ENCODE data around the gene USP44.

DNA sequence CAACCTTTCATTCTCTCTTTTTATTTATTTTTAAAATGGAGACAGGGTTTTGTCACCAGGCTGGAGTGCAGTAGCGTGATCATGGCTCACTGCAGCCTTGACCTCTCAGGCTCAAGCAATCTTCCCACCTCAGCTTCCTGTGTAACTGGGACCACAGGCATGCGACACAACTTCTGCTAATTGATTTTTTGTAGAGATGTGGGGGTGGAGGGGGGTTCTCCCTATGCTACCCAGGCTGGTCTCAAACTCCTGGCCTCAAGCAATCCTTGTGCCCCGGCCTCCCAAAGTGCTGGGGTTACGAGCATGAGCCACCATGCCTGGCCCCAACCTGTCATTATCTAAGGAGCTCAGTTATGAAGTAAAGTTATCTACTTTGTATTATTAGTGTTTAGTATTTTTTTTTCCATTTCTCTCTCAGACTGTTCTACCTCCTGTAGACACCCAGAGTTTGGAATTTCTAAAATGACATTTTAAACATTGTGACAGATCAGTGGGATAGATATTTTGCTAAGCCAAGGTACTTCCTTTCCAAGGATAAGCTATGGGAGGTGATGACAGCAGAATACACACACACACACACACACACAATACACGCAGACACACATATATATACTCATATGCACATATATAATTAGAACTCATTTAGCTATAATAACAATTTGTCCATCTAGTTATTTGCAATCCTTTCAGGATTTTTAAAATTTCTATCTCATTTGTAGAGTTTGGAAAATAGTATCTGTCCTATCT lies 2.1 kb upstream of the USP44 start:
- TF ChIP-seq, protein P1, sequence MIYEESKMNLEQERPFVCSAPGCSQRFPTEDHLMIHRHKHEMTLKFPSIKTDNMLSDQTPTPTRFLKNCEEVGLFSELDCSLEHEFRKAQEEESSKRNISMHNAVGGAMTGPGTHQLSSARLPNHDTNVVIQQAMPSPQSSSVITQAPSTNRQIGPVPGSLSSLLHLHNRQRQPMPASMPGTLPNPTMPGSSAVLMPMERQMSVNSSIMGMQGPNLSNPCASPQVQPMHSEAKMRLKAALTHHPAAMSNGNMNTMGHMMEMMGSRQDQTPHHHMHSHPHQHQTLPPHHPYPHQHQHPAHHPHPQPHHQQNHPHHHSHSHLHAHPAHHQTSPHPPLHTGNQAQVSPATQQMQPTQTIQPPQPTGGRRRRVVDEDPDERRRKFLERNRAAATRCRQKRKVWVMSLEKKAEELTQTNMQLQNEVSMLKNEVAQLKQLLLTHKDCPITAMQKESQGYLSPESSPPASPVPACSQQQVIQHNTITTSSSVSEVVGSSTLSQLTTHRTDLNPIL (CRISPR knock-in tag; IDR thresholded peaks at IDR 0.05; ENCODE audit: low read depth), result no peak
- no peak for TF ChIP-seq PPARA (CRISPR knock-in tag; IDR thresholded peaks at IDR 0.05; ENCODE audit: borderline replicate concordance)
- no peak for TF ChIP-seq ARNTL (CRISPR knock-in tag; IDR thresholded peaks at IDR 0.05; ENCODE audit: borderline replicate concordance, low read depth)
- no peak for TF ChIP-seq ZNF70 (CRISPR knock-in tag; IDR thresholded peaks at IDR 0.05)
- TF ChIP-seq, protein P2, sequence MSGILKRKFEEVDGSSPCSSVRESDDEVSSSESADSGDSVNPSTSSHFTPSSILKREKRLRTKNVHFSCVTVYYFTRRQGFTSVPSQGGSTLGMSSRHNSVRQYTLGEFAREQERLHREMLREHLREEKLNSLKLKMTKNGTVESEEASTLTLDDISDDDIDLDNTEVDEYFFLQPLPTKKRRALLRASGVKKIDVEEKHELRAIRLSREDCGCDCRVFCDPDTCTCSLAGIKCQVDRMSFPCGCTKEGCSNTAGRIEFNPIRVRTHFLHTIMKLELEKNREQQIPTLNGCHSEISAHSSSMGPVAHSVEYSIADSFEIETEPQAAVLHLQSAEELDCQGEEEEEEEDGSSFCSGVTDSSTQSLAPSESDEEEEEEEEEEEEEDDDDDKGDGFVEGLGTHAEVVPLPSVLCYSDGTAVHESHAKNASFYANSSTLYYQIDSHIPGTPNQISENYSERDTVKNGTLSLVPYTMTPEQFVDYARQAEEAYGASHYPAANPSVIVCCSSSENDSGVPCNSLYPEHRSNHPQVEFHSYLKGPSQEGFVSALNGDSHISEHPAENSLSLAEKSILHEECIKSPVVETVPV (CRISPR knock-in tag; IDR thresholded peaks at IDR 0.05), result no peak
- no peak for TF ChIP-seq CSDC2 (CRISPR knock-in tag; IDR thresholded peaks at IDR 0.05)
- no peak for TF ChIP-seq SNAI2 (CRISPR knock-in tag; IDR thresholded peaks at IDR 0.05)
- no peak for TF ChIP-seq ZNF565 (CRISPR knock-in tag; conservative IDR thresholded peaks at IDR 0.05; ENCODE audit: low read depth)
- no peak for TF ChIP-seq RARB (CRISPR knock-in tag; IDR thresholded peaks at IDR 0.05)
- no peak for TF ChIP-seq ZFP3 (CRISPR knock-in tag; IDR thresholded peaks at IDR 0.05)
- TF ChIP-seq ZFP30 (CRISPR knock-in tag; IDR thresholded peaks at IDR 0.05), result no peak

All from SK-N-SH treated with all-trans-retinoic acid at 6 μM for 48 hours (cell line).